Right lobe of liver (tissue), 6 donors: Measurements from ENCODE around the gene FOXP4. TPM values are rescaled to one million over a fixed set of nuclear protein-coding genes. Genes with fewer than 3 reads are reported as not detected.

Experiments
- ATAC-seq, 4 donors: fragments of 200-7000 bp; cut with Tn5 transposase; one replicate each; pipeline ENCODE4 v1.9.1; 2020; ENCODE audit warnings: mild to moderate bottlenecking in 4 of 4, moderate library complexity in 4 of 4
- DNase-seq, 3 donors: peaks; one replicate each; pipeline ENCODE4 v3.0.0-alpha.2; 2020
- H3K27ac ChIP-seq, 3 donors: fragments of 200-600 bp; one replicate each; pipeline ENCODE4 v1.8.0; 2022
- H3K27me3 ChIP-seq, 2 donors: fragments of 200-600 bp; one replicate each; pipeline ENCODE4 v1.8.0; 2022
- H3K36me3 ChIP-seq, 4 donors: fragments of 200-600 bp; sonication (generic) in 1 of 4; one replicate each; pipeline versions ENCODE4 v1.5.1 to v1.8.0; 2017 to 2022; ENCODE audit warnings: control low read depth in 1 of 4
- H3K4me1 ChIP-seq, 4 donors: fragments of 200-600 bp; sonication (generic) in 1 of 4; one replicate each; pipeline versions ENCODE4 v1.5.1 to v1.8.0; 2017 to 2022; ENCODE audit warnings: control low read depth in 1 of 4
- H3K4me3 ChIP-seq, 3 donors: fragments of 200-600 bp; one replicate each; pipeline ENCODE4 v1.8.0; 2022
- H3K9me3 ChIP-seq, 4 donors: fragments of 200-600 bp; sonication (generic) in 1 of 4; one replicate each; pipeline versions ENCODE4 v1.5.1 to v1.8.0; 2017 to 2022; ENCODE audit warnings: control low read depth in 1 of 4
- CTCF ChIP-seq, 4 donors: fragments of 200-600 bp in 3 of 4; fragments of 450-650 bp in 1 of 4; IDR thresholded peaks; one replicate each; pipeline versions ENCODE4 v1.5.1 to v1.8.0; 2016 to 2022; ENCODE audit warnings: antibody characterized with exemption in 4 of 4, mild to moderate bottlenecking in 2 of 4
- POLR2A ChIP-seq: fragments of 450-650 bp; IDR thresholded peaks from one replicate; pipeline ENCODE4 v1.6.1; 2017; ENCODE audit warnings: antibody characterized with exemption, mild to moderate bottlenecking
- WGBS: methylation state at CpG from one replicate; pipeline ENCODE4 v1.1.6; 2018; ENCODE audit warnings: low coverage, low lambda C conversion rate; ENCODE audit not compliant: insufficient coverage; ENCODE audit errors: missing lambda C conversion rate; 5-methylcytosine and 5-hydroxymethylcytosine counted together
- intact Hi-C, 2 donors: fragments of 100-400 bp; cut with DNase I; formaldehyde crosslinking; loops; one replicate each; pipeline versions ENCODE4 v1.11.2 to v1.14.1; 2022
- total RNA-seq, 6 experiments: library from RNA; depleted of rRNA in 2 of 6; stranded (reverse); fragments of >200 nt in 2 of 6; fragmentation: NEBNext Ultra II Directional in 3 of 6; extraction: Animal tissue kit (Norgen Biotek cat#: 25700) in 3 of 6; gene quantifications; one replicate each; pipeline versions ENCODE4 v1.1.0 to v1.2.4, GENCODE V29; 2016 to 2023
- donor health status: DM: no; HTN: yes; CAD: no.
- donor health status: DM: no; HTN: no; CAD: no.
- donor health status: DM: no; HTN: no; CAD: no.
- donor health status: DM: no; HTN: yes; CAD: no.
- donor health status: DM: no; HTN: yes; CAD: no.

Gene FOXP4
- total RNA-seq, 6 experiments from 2014 or later, result 12.6 to 19.2 (median 14.9) TPM

DNA sequence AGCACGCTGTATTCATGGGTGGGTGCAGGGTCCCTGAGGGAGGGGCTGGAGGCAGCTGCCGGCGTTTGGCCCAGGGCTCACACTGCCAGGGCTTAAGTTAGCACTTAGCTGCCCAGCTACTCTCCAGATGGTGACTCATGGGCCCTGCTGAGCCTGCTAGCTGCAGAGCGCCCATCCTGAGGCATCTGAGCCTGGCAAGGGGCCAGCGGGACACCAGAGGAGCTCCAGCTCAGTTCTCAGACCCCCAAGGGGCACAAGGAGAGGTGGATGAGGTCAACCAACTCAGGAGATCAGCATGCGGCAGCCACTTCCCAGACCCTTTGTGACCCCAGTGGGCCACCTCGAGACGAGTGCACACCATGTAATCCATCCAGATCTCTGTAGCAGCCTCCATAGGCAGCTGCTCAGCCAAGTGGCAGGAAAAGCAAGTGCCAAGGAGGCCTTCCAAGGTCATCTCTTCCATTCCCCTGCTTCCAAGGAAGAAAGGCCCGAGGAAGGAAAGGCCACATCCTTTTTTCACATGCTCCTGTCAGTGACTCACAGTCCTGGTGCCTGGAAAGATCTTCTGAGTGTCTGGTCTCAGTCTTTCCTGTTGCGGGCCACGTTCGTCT, 35.3 kb downstream of the FOXP4 start:
- Histone ChIP-seq H3K27me3 (no peaks in the 10 kb centered on the region), H3K36me3 (peaks cover 0 to 3% (median 0%) of the 10 kb centered on the region in 4 donors), H3K27ac (no peak overlapping the region), H3K9me3 (no peaks in the 10 kb centered on the region), H3K4me1 (peaks cover 0 to 64% (median 21%) of the 10 kb centered on the region in 4 donors), H3K4me3 (no peak overlapping the region)
- DNase-seq (no peak), ATAC-seq (no peak)
- intact Hi-C loops, result no loop called here
- WGBS, result 55% methylated on average over 5 of the region's 12 CpGs
- no peak for TF ChIP-seq CTCF (IDR thresholded peaks at IDR 0.05)
- no peak for TF ChIP-seq POLR2A

GRCh38 chr6:41582540-41582939, 36.4 kb downstream of the FOXP4 start:
- intact Hi-C loops, result no loop called here
- peaks cover 0 to 57% (median 19%) of the 10 kb centered on the region in 4 donors for H3K4me1 ChIP-seq
- H3K36me3 ChIP-seq, result peaks cover 0 to 3% (median 0%) of the 10 kb centered on the region in 4 donors
- H3K27ac ChIP-seq, result no peak overlapping the region
- 100% methylated on average over 2 of the region's 5 CpGs for WGBS
- no peaks in the 10 kb centered on the region for H3K27me3 ChIP-seq
- H3K4me3 ChIP-seq, result no peak overlapping the region
- DNase-seq, result no peak
- ATAC-seq, result no peak
- H3K9me3 ChIP-seq, result no peaks in the 10 kb centered on the region
- no peak for TF ChIP-seq CTCF (IDR thresholded peaks at IDR 0.05)
- TF ChIP-seq POLR2A, result no peak

DNA sequence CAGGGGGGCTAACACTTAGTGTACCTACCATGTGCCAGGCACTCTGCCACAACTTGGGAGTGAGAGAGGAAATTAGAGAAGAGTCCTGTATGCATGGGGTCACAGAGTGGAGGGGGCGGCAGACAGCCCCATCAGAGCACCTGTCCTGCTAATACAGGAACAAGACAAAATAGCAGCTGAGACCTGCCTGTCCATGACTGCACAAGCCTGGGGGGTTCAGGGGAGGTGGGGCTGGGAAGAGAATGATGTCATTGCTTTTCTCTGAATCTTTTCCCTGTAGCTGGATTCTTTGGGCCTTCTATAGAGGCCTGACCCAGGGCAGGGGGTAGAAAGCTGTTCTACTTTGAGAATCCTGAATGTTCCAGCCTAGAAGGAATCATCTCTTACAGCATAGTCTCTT, 37.4 kb downstream of the FOXP4 start:
- intact Hi-C loops, result no loop called here
- ATAC-seq (no peak), DNase-seq (no peak)
- Histone ChIP-seq H3K27me3 (no peaks in the 10 kb centered on the region), H3K4me3 (no peak overlapping the region), H3K36me3 (peaks cover 0 to 5% (median 2%) of the 10 kb centered on the region in 4 donors), H3K9me3 (no peaks in the 10 kb centered on the region), H3K27ac (peak overlapping the region in 2 of 3 donors; percentile 87 to 94), H3K4me1 (peaks cover 0 to 47% (median 14%) of the 10 kb centered on the region in 4 donors)
- 100% methylated on average over 1 of the region's 1 CpG for WGBS
- TF ChIP-seq POLR2A, result no peak
- no peak for TF ChIP-seq CTCF (IDR thresholded peaks at IDR 0.05)

DNA sequence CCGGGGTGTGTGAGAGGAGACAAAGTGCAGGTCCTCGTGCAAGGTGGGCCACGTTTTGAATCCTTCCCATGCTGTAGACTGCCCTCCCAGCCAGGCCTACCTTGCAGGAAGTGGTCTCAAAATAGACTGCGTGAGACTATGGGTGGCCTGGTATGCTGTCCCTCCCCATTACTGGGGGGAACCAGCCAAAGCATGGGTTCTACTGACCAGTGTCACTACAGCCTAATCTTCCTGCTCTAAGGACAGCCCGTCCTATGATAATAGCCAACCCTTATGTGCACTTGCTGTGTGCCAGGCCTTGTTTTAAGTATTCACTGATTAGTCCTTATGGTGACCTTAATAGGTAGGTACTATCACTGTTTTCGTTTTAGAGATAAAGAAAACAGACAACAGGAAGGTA, 38.0 kb downstream of the FOXP4 start:
- ATAC-seq, result peak in 1 of 4 donors; percentile 1
- H3K27me3 ChIP-seq, result no peaks in the 10 kb centered on the region
- H3K4me1 ChIP-seq, result peaks cover 0 to 41% (median 14%) of the 10 kb centered on the region in 4 donors
- DNase-seq, result no peak
- no peak overlapping the region for H3K4me3 ChIP-seq
- no peak for TF ChIP-seq POLR2A
- no peak for TF ChIP-seq CTCF (IDR thresholded peaks at IDR 0.05)
- 53% methylated on average over 3 of the region's 6 CpGs for WGBS
- intact Hi-C loops, result no loop called here
- peaks cover 0 to 11% (median 3%) of the 10 kb centered on the region in 4 donors for H3K36me3 ChIP-seq
- H3K9me3 ChIP-seq, result no peaks in the 10 kb centered on the region
- H3K27ac ChIP-seq, result peak overlapping the region; percentile 63 to 94 (median 87)
